HG03280 (cell line): Measurements from ENCODE around the gene MYOD1.

Source experiments
- ATAC-seq: cut with Tn5 transposase; IDR thresholded peaks from one replicate; pipeline ENCODE4 v1.9.1; 2021; ENCODE audit warnings: mild to moderate bottlenecking, moderate library complexity; ENCODE audit not compliant: unreplicated experiment

The MYOD1 gene

DNA sequence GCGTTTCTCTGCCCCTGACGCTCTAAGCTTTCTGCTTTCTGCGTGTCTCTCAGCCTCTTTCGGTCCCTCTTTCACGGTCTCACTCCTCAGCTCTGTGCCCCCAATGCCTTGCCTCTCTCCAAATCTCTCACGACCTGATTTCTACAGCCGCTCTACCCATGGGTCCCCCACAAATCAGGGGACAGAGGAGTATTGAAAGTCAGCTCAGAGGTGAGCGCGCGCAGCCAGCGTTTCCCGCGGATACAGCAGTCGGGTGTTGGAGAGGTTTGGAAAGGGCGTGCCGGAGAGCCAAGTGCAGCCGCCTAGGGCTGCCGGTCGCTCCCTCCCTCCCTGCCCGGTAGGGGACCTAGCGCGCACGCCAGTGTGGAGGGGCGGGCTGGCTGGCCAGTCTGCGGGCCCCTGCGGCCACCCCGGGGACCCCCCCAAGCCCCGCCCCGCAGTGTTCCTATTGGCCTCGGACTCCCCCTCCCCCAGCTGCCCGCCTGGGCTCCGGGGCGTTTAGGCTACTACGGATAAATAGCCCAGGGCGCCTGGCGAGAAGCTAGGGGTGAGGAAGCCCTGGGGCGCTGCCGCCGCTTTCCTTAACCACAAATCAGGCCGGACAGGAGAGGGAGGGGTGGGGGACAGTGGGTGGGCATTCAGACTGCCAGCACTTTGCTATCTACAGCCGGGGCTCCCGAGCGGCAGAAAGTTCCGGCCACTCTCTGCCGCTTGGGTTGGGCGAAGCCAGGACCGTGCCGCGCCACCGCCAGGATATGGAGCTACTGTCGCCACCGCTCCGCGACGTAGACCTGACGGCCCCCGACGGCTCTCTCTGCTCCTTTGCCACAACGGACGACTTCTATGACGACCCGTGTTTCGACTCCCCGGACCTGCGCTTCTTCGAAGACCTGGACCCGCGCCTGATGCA lies at the start of gene MYOD1:
MYOD1 (plus strand) TSS at position 544 of the 910 bp plus-strand sequence; CDS start at position 756, 212 bp downstream.
- no peak for ATAC-seq

DNA sequence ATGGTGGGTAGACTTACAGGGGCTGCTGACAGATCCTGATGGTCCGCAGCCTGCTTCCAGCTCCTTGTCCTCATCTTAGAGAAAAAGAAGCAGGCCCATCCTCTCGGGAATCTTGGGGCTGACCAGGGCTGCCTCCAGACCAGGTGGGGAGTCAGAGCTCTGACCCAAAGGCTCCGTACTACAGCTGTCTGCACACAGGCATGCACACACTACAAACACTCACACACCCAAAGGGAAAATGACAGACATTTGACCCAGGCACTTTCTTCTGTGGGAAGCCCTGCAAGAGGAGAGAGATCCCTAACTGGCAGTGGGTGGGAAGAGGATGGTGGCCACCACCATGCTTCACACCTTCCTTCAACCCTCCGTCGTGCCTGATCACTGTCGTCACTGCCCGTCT lies 46.9 kb upstream of the MYOD1 start:
- ATAC-seq, result no peak

DNA sequence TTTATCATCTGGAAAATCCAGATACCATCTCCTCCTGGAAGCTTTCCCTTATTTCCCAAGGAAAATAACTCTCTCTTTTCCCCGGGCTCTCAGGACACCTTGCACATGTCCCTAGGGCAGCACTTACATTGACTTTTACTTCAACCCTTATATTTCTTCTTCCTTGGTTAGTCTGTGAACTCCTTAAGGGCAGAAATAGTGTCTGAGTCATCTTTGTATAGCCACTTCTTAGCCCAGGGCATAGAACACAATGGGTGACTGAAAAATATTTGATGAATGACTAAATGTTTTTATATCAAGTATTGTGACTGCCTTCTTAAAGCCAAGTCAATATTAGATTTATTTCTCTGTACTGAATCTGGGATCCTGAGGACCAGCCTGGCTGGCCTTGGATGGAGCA lies 45.4 kb upstream of the MYOD1 start:
- ATAC-seq, result no peak

DNA sequence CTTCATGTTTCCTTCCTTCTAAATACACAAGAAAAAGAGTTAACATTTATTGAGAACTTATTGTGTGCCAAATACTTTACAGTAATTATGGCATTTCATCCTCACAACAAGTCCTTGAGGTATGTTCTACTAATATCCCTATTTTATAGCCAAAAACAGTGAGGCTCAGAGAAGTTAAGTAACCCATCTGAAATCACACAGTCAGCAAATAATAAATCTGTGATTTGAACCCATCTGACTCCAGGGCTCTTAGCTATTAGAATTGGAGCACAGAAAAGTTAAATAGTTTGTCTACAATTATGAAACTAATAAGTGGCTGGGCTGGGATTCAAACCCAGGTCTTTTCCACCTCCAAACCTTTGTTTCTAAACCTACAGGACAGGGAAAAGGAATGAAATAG lies 36.5 kb upstream of the MYOD1 start:
- ATAC-seq, result no peak

DNA sequence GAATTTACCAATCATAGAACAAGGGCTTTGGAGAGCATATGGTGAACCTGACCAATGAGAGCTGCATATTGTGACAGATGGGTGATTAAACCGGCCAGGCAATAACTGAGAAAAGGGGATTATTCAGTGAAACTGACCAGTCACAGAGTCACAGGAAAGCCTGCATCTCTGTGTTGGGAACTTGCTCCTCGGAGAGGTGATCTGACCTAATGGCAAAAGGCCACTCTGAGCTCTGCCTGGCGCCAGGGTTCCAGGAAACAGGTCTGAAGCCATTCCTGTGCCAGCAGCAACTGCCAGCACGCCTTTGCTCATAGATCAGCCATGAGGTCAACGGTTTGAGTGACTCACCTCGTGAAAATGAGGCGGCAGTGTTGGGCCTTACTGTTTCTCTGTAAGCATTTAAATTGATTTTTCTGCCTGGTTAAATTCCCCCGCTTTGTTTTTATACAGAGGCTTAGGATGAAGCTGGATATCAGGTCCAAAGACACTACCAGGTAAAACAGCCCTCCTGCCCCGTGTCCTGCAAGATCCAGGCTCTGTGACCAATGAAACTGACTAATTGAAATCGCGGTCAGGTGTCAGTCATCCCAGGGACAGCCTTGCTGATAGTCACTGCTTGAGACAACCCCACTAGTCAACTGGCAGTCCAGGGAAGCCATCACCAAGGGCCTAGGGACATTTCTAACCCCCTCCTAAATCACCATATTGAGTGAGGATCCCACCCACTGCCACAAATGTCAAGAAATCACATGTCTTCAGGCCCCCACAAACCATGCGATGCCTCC lies 35.8 kb upstream of the MYOD1 start:
- no peak for ATAC-seq

DNA sequence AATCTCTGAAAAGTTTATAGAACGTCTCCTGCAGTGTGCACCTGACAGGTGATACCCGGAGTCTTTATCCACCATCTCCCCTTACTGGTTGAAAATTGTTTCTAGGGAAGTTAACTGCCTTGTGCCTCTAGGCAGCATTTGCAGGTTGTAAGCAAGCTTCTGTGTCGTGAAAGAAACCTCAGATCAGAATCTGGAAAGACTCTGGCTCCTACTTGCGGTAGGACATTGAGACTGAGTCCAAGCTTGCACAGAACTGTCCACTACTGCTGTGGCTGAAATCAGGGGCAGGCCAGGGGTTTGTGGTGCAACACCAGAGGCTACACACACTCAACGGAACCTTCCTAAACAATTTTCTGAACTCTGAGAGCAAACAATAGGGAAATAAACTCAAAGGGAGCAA lies 34.8 kb upstream of the MYOD1 start:
- ATAC-seq, result no peak

DNA sequence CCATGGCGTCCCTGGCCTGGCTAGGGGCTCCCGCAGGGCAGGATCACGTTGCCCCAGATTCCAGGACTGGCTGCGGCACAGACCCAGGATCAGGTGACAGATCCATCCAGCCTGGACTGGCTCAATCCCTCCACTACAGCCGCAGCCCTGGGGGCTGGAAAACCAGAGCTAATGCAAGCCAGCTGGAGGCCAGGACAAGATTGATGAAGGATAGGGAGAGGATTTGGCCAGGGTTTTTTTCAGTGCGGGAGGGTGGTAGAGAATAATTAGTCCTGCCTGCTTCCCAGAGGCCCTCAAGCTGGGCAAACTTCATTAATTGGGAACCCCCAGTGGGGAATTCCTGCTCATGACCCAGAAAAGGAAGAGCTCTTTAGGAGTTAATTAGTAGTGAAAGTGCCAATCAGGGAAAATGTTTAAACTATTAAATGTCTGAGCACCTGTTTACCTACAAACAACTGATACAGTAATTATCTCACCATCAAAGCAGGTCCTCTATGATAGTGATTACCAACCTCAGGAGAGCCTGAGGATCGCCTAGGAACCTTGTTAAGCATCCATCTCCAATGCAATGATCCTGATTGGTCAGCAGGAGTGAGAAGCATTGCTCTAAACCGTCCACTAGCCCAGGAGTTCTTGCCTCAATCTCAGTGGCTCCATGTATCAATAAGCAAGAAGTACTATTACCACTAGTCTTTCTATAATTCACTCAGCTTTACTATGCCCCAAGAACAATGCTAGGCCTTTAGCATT lies 33.0 kb upstream of the MYOD1 start:
- ATAC-seq, result no peak

DNA sequence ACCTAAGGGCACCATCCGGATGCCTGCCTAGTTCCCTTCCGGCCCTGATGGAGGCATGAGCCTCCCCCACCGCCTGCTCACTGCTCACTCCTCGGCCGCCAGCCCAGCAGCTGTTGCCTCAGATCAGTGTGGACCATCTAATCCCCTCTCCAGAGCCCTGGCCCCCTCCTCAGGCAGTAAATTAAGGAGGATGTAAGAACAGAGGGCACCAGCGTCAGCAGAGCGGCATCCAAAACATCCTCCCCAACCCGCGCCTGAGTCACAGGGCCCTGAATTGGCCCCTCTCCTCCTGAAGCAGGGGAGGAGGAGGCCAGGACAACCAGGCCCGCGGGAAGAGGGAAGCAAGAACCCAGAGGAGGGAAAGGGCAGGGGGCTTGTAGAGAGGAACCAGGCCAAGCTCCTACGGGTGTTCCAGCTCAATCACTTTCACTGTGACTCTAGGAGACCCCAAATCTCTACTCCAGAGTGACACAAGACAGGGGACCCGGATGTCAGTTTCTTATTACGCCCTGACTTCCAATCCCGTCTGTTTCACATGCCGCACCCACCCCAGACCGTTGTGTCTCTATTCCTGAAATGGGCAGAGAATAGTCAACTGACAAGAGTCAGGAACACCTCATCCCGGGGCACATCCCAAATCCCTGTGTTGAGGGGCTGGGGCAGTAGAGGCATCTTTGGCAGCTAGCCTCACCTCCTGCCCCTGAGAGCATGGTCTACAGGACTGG lies 31.3 kb upstream of the MYOD1 start:
- ATAC-seq, result no peak

DNA sequence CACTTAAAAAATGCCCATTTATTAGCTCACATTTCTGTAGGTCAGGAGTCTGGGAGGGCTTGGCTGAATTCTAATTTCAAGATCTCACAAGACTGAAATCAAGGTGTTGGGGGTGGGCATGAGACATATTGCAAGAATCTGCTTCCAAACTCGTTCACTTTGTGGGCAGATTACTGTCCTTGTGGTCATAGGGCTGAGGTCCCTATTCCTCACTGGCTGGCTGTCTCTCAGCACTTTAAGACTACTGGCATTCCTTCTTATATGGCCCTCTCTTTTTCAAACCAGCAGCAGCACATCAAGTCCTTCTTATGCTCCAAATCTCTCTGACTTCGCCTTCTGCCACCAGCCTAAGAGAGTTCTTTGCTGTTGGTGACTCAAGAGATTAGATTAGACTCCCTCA lies 27.8 kb upstream of the MYOD1 start:
- no peak for ATAC-seq

DNA sequence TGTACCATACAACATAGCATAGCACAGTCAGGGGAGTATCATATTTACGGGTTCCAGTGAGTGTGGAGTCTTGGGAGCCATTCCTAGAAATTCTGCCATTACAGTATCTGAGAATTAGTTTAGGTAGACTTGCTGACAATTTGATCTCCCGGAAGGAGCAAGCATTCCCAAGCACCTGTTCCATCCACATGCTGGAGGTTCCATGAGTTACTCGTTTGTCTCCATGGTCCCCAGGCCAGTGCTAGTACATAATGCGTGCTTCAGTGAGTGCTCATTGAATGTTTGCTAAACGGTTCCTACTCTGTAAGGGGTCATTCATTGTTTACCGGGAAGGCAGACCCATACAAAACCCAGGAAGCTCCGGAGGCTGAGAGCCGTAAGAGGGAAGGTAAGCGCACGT lies 27.4 kb upstream of the MYOD1 start:
- no peak for ATAC-seq

DNA sequence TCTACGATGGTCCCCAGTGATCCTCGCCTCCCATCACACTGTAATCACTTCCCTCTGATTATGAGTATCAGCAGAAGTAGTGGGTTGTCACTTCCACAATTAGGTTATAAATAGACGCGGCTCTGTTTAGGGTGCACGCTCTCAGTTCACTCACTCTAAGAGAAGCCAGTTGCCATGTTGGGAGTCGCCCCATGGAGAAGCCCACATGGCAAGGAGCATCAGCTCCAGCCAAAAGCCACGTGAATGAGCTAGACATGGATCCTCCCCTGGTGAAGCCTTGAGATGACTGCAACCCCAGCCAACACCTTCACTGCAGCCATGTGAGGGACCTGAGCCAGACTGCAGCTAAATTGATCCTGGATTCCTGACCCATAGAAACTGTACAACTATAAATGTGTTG lies 26.4 kb upstream of the MYOD1 start:
- ATAC-seq, result no peak

DNA sequence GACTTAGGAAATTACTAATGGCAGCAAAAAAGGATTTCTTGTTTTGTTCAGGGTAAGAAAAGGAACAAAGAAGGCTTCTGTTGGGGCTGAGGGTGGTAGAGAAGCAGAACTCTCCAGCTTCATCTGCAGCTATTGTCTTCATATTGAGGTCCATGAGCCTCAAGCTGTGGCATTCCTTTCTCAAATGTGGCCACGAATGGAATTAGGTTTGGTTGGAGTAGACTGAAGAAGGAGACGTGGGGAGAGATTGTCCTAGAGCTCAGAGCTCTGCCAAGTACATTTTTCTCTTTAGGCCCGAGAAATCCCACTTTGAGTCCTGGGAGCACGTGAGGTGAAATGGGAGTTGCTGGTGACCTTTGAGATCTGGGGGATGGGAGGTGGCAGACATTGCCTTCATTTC lies 25.8 kb upstream of the MYOD1 start:
- ATAC-seq, result no peak

DNA sequence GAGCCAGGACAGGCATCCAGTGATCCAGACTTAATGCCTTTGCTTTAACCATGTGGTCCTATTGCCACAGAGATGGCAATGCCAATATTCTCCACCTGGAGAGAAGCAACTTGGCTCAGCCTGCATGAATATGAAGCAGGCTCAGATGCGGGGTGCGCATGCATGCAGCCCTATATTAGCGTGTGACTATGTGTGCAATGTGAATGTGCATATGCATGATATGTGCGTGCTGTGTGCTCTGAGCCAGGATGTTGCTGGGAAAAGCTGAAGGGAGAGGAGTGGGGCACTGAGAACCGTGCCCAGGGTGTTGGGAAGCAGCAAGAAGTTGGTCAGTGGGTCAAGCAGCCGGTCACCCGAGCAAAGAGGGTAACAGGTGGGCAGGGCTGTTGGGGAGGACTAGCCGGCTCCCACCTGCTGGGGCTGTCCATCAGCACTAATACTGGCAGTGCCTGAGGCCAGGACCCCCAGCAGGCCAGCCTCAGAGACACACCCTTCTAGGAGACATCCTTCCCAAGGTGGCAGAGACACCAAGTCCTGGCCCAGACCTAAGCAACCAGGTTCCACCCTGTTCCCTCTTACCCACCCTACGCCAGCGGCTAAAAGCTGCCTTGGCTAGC lies 24.8 kb upstream of the MYOD1 start:
- ATAC-seq, result no peak

DNA sequence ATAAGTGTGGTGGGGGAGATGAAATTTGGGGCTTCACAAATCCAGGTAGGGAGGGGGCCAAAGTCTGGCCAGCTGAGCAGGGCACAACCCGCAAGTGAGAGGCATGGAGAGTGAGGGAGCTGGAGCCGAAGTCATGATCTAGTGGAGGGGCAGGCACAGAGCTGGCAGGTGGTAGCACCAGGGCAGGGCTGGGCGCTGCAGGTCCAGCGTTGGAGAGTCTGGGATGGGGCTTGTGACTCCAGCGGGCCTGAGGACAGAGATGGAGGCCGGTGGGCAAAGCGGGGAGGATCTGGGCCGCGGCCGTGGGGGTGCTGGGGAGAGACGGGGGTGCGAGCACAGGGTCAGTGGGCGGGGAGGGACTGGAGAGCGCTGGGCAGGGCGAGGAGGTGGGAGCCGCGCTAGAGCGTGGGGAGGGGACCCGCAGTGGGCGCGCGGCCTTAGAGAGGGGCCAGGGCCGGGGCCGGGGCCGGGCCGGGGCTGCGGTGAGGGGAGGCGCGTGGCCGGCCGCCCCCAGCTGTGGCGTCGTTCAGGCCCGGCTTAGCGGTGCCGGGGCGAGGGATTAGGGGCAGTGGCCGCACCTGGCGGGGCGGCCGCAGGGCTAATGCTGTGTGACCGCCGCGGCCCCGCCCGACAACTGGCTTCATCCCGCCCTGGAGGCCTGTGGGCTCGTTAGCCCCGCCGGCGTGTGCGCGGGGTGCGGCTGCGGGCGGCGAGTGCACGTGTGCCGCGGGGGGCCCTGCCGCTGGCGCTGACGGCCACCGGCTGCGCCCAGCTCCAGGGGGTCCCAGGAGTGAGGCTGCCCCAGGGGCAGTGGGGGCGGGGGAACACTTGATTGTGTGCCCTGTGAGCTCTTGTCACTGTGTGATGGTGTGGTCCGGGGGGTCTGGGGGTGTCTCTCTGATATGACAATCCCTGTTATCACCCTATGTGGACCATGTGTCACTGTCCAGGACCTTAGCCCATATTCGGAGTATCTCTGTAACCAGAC lies 23.6 kb upstream of the MYOD1 start:
- no peak for ATAC-seq

DNA sequence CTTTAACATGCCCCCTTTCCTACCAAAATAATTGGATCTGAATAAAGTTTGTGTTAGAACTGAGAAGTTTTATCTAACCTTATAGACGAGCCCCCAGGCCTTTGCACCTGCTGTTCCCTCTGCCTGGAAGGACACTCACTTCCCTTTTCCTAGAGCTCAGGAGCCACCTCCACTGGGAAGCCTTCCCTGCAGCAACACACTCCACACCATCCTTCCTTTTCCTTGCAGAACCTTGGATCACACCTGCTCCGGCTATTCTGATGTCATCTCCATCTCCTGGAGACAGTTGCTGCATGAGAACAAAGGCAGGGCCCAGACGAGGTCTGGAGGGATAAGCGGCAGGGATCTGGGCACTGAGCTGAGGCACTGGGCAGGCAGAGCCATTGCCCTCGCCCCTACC lies 22.6 kb upstream of the MYOD1 start:
- ATAC-seq, result no peak

DNA sequence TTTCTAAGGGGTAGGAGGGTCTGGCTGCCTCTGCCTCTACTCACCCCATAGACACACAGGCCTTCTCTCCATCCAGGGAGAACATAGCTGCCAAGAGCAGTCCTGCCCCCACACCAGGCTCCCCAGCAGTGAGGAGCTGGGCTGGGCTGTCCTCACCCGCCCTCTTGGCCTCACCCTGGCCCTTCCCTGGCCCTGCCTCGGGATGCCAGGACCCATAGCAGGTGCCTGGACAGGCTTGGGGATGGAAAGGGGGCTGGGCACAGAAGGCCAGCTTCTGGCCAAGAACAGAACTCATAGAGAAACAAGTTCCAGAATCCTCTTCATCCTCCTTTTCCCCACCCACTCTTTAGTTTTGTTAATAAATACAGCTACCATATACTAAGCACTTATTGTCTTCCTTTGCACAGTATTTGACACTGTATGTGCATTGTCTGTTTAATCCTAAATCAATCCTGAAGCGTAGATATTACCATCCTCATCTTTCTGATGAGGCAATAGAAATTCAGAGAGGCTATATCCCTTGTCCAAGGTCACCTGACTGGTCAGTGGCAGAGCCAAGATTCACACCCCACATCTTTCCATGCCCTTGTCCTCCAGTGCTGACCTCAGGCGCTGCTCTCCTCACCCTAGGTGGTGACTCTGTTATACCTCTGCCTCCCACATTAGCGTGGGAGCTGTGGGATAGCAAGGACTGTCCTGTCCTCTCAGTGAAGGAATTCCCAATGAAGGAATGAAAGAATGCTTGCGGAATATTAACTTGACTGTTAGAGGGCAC lies 22.0 kb upstream of the MYOD1 start:
- ATAC-seq, result no peak

DNA sequence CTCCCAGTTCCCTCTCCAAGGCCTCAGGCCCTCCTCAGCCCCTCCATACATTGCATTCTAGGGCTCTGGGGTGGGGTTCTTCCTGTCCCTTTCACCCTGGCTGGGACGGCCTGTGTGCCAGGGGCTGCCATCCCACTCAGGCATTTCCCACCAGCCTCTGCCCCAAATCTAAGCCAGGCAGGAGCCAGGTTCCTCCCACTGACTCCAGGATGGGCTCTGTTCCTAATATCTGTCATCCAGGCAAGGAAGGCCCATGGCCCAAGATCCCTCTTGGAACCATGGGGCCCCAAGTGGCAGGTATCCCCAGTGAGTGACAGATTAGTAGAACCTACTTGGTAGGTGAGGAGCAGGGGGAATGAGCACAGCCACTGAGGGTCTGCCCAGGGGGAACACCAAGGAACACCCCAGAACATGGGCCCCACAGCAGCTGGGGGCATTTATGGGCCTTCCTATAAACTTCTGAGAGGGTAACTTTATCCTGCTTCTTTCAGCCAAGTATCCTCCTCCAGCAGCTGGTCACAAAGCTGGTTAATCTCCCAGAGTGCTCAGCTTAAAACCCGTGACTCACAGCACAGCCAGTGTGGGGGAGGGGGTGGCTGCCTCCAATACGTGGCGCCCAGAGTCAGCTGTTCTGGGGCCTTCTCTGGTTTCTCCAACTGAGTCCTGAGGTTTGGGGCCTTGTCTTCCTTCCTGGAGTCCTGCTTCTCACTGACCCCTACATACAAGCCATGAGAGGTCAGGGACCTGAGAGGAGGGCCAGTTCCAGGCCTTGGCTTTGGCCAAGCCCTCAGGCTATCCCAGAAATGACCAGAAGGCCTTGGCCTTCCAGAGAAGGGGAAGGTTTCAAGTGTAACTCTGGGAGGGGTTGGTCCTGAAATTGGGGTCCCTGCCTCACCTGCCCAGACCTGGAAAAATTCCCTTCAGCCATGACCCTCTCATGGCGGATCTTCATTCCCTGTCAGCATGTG lies 19.9 kb upstream of the MYOD1 start:
- ATAC-seq, result no peak
